Stimulated activated naive CD8-positive, alpha-beta T cell treated with anti-CD3 and anti-CD28 coated beads, Interleukin-15, amount 100 ng/mL, for 72 hours (primary cell): Measurements from ENCODE around the gene SUSD2.
"Not testable (repeated sequence)": the region's sequence is repeated elsewhere in the genome, so short reads cannot be mapped to it uniquely, and the experiment has no call there.

Experiments
- ATAC-seq: fragments of 150-1000 bp; cut with Tn5 transposase; 2 replicates; pipeline ENCODE4 v1.10.0; 2021; ENCODE audit warnings: mild to moderate bottlenecking, moderate library complexity
- DNase-seq, 2 donors: peaks; one replicate each; pipeline ENCODE4 v3.0.0; 2021 to 2022
- H3K27ac Mint-ChIP-seq, 2 donors: one replicate each; pipeline ENCODE4 v1.8.0; 2022; ENCODE audit warnings: mild to moderate bottlenecking in 2 of 2, mixed read lengths in 2 of 2, moderate library complexity in 2 of 2
- H3K27me3 Mint-ChIP-seq: one replicate; pipeline ENCODE4 v1.8.0; 2022; ENCODE audit warnings: mixed read lengths
- H3K4me1 Mint-ChIP-seq: one replicate; pipeline ENCODE4 v1.8.0; 2022; ENCODE audit warnings: mild to moderate bottlenecking, mixed read lengths
- H3K4me3 Mint-ChIP-seq, 2 donors: one replicate each; pipeline ENCODE4 v1.8.0; 2022; ENCODE audit warnings: mild to moderate bottlenecking in 2 of 2, mixed read lengths in 2 of 2, moderate library complexity in 1 of 2
- H3K9me3 Mint-ChIP-seq, 2 donors: one replicate each; pipeline ENCODE4 v1.8.0; 2022; ENCODE audit warnings: mixed read lengths in 2 of 2

SUSD2 gene

GRCh38 chr22:24181088-24181995, at the start of gene SUSD2:
Gene SUSD2, plus strand, starts transcription at chr22:24181487. Its CDS starts 33 bp downstream, at chr22:24181520.
- Mint-ChIP-seq H3K4me3 (no peak within 1 kb of the TSS), H3K27ac (peak within 1 kb of the TSS in 1 of 2 donors; percentile 90), H3K27me3 (no peaks in the 10 kb centered on the region), H3K9me3 (no peaks in the 10 kb centered on the region), H3K4me1 (no peaks in the 10 kb centered on the region)
- ATAC-seq (no peak), DNase-seq (no peak)

GRCh38 chr22:24133187-24133965, 47.9 kb upstream of the SUSD2 start:
- Mint-ChIP-seq H3K4me3 (no peak overlapping the region), H3K27me3 (no peaks in the 10 kb centered on the region), H3K4me1 (peaks cover 48% of the 10 kb centered on the region), H3K9me3 (no peaks in the 10 kb centered on the region), H3K27ac (peak overlapping the region in 1 of 2 donors; percentile 88)
- DNase-seq: peak in 1 of 2 donors; percentile 42
- peak; percentile 51 for ATAC-seq

GRCh38 chr22:24134090-24134846, 47.0 kb upstream of the SUSD2 start:
- DNase-seq (peak; percentile 64 to 78), ATAC-seq (peak; percentile 87)
- Mint-ChIP-seq H3K4me3 (peak overlapping the region in 1 of 2 donors; percentile 42), H3K9me3 (no peaks in the 10 kb centered on the region), H3K27me3 (no peaks in the 10 kb centered on the region), H3K27ac (peak overlapping the region; percentile 35 to 63), H3K4me1 (peaks cover 40% of the 10 kb centered on the region)

GRCh38 chr22:24136533-24136932, 44.8 kb upstream of the SUSD2 start:
- not testable (repeated sequence) for H3K27me3 Mint-ChIP-seq, ATAC-seq, H3K9me3 Mint-ChIP-seq, H3K4me3 Mint-ChIP-seq, DNase-seq, H3K27ac Mint-ChIP-seq
- peaks cover 52% of the 10 kb centered on the region for H3K4me1 Mint-ChIP-seq

GRCh38 chr22:24137595-24137994, 43.7 kb upstream of the SUSD2 start:
- no peak for ATAC-seq
- DNase-seq: no peak
- Mint-ChIP-seq H3K4me1 (peaks cover 63% of the 10 kb centered on the region), H3K4me3 (no peak overlapping the region), H3K9me3 (no peaks in the 10 kb centered on the region), H3K27ac (peak overlapping the region in 1 of 2 donors; percentile 46), H3K27me3 (no peaks in the 10 kb centered on the region)

GRCh38 chr22:24138649-24139420, 42.5 kb upstream of the SUSD2 start:
- H3K4me3 Mint-ChIP-seq: no peak overlapping the region
- no peaks in the 10 kb centered on the region for H3K27me3 Mint-ChIP-seq
- H3K9me3 Mint-ChIP-seq: no peaks in the 10 kb centered on the region
- DNase-seq (no peak), ATAC-seq (no peak)
- H3K27ac Mint-ChIP-seq: no peak overlapping the region
- H3K4me1 Mint-ChIP-seq: peaks cover 63% of the 10 kb centered on the region

GRCh38 chr22:24140357-24140756, 40.9 kb upstream of the SUSD2 start:
- H3K27me3 Mint-ChIP-seq: no peaks in the 10 kb centered on the region
- no peaks in the 10 kb centered on the region for H3K9me3 Mint-ChIP-seq
- no peak overlapping the region for H3K27ac Mint-ChIP-seq
- no peak for ATAC-seq
- H3K4me3 Mint-ChIP-seq: no peak overlapping the region
- H3K4me1 Mint-ChIP-seq: peaks cover 66% of the 10 kb centered on the region
- no peak for DNase-seq

GRCh38 chr22:24141586-24141985, 39.7 kb upstream of the SUSD2 start:
- DNase-seq: peak in 1 of 2 donors; percentile 59
- Mint-ChIP-seq H3K9me3 (no peaks in the 10 kb centered on the region), H3K4me3 (peak overlapping the region; percentile 23 to 57), H3K27ac (peak overlapping the region; percentile 66 to 95), H3K4me1 (peaks cover 72% of the 10 kb centered on the region), H3K27me3 (no peaks in the 10 kb centered on the region)
- peak; percentile 91 for ATAC-seq

- H3K27ac Mint-ChIP-seq: peak overlapping the region; percentile 66 to 90
- H3K4me3 Mint-ChIP-seq: peak overlapping the region in 1 of 2 donors; percentile 57
- ATAC-seq (no peak), DNase-seq (no peak)
- H3K4me1 Mint-ChIP-seq: peaks cover 77% of the 10 kb centered on the region
- H3K9me3 Mint-ChIP-seq: no peaks in the 10 kb centered on the region
- H3K27me3 Mint-ChIP-seq: no peaks in the 10 kb centered on the region
Measured at GRCh38 chr22:24142241-24142640, 39.0 kb upstream of the SUSD2 start.

GRCh38 chr22:24142831-24143230, 38.5 kb upstream of the SUSD2 start:
- ATAC-seq (no peak), DNase-seq (no peak)
- H3K4me1 Mint-ChIP-seq: peaks cover 83% of the 10 kb centered on the region
- peak overlapping the region; percentile 31 to 65 for H3K27ac Mint-ChIP-seq
- no peak overlapping the region for H3K4me3 Mint-ChIP-seq
- H3K9me3 Mint-ChIP-seq: no peaks in the 10 kb centered on the region
- no peaks in the 10 kb centered on the region for H3K27me3 Mint-ChIP-seq

GRCh38 chr22:24144056-24144777, 37.1 kb upstream of the SUSD2 start:
- no peaks in the 10 kb centered on the region for H3K27me3 Mint-ChIP-seq
- peaks cover 97% of the 10 kb centered on the region for H3K4me1 Mint-ChIP-seq
- H3K9me3 Mint-ChIP-seq: no peaks in the 10 kb centered on the region
- no peak for ATAC-seq
- H3K4me3 Mint-ChIP-seq: no peak overlapping the region
- H3K27ac Mint-ChIP-seq: peak overlapping the region in 1 of 2 donors; percentile 10
- DNase-seq: no peak

- Mint-ChIP-seq H3K27ac (no peak overlapping the region), H3K4me1 (peaks cover 99% of the 10 kb centered on the region), H3K27me3 (no peaks in the 10 kb centered on the region), H3K9me3 (no peaks in the 10 kb centered on the region), H3K4me3 (peak overlapping the region in 1 of 2 donors; percentile 9)
- no peak for DNase-seq
- no peak for ATAC-seq
Measured at GRCh38 chr22:24144778-24145085, 36.6 kb upstream of the SUSD2 start.

GRCh38 chr22:24145446-24146193, 35.7 kb upstream of the SUSD2 start:
- Mint-ChIP-seq H3K27ac (peak overlapping the region in 1 of 2 donors; percentile 91), H3K4me3 (no peak overlapping the region), H3K9me3 (no peaks in the 10 kb centered on the region), H3K4me1 (peaks cover 95% of the 10 kb centered on the region), H3K27me3 (no peaks in the 10 kb centered on the region)
- ATAC-seq: no peak
- no peak for DNase-seq

- ATAC-seq: peak; percentile 35
- Mint-ChIP-seq H3K27ac (peak overlapping the region; percentile 54 to 91), H3K4me3 (peak overlapping the region in 1 of 2 donors; percentile 31)
Measured at GRCh38 chr22:24146194-24146616, 35.1 kb upstream of the SUSD2 start.

More at GRCh38 chr22:24146194-24146616, 35.1 kb upstream of the SUSD2 start:
- Mint-ChIP-seq H3K9me3 (no peaks in the 10 kb centered on the region), H3K4me1 (peaks cover 89% of the 10 kb centered on the region), H3K27me3 (no peaks in the 10 kb centered on the region)
- no peak for DNase-seq
